ENCODE results near the gene RIMS1.
"Not testable (repeated sequence)": the region's sequence is repeated elsewhere in the genome, so short reads cannot be mapped to it uniquely, and the experiment has no call there.

The RIMS1 gene

GRCh38 chr6:72321788-72322187 is 435.4 kb downstream of the RIMS1 start:
- no peak overlapping the region for H3K4me3 ChIP-seq (ENCODE audit: insufficient read depth, low read length, poor library complexity, severe bottlenecking)
- H3K4me2 ChIP-seq (ENCODE audit: low read depth, low read length, poor library complexity, severe bottlenecking) = no peak overlapping the region
- H3K9me2 ChIP-seq (replicated peaks; ENCODE audit: insufficient read depth, low read length) = no peaks in the 10 kb centered on the region
- no peak overlapping the region for H3K9ac ChIP-seq (ENCODE audit: low read length)
- no peaks in the 10 kb centered on the region for H4K20me1 ChIP-seq (ENCODE audit: low read depth, low read length)
- no peaks in the 10 kb centered on the region for H3F3A ChIP-seq (ENCODE audit: insufficient read depth)
- H3K9me3 ChIP-seq (ENCODE audit: insufficient read depth, low read length) = no peaks in the 10 kb centered on the region
- H3K79me2 ChIP-seq (ENCODE audit: insufficient read depth, low read length) = no peaks in the 10 kb centered on the region
- no peak overlapping the region for H3K27ac ChIP-seq (ENCODE audit: low read depth, low read length)
- no peak overlapping the region for H2AFZ ChIP-seq (ENCODE audit: low read depth, low read length, severe bottlenecking)
- H3K27me3 ChIP-seq (ENCODE audit: low read length) = no peaks in the 10 kb centered on the region
- no peaks in the 10 kb centered on the region for H3K36me3 ChIP-seq (ENCODE audit: low read length)
- TF ChIP-seq CTCF (IDR thresholded peaks at IDR 0.05; ENCODE audit: insufficient read depth, low read length, poor library complexity, severe bottlenecking) (no peak), EZH2phosphoT487 (conservative IDR thresholded peaks at IDR 0.05; ENCODE audit: low read length) (no peak)

DNA sequence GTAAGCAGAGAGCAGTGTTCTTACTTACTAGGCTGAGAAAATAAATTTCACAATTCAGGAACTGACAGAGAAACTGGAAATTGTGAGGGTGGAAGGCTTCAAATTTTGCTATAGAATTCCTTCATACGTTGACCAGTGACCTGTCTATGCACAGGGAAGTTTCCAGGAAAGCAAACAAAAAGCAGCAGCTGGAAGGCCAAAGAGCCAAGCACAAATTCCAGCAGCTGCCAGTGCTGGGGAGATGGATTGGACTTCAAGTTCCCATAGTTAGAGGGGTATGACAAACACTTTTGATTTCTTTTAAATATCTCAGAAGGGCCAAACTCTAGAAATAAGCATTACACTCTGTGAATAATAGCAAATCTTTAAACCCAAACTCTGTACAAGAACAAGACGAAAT is 436.4 kb downstream of the RIMS1 start:
- Histone ChIP-seq H4K20me1 (ENCODE audit: low read depth, low read length) (no peaks in the 10 kb centered on the region), H3K9me2 (replicated peaks; ENCODE audit: insufficient read depth, low read length) (no peaks in the 10 kb centered on the region), H3K9me3 (ENCODE audit: insufficient read depth, low read length) (no peaks in the 10 kb centered on the region), H3K79me2 (ENCODE audit: insufficient read depth, low read length) (no peaks in the 10 kb centered on the region), H3K4me2 (ENCODE audit: low read depth, low read length, poor library complexity, severe bottlenecking) (no peak overlapping the region), H3K9ac (ENCODE audit: low read length) (no peak overlapping the region), H3K4me3 (ENCODE audit: insufficient read depth, low read length, poor library complexity, severe bottlenecking) (no peak overlapping the region), H3F3A (ENCODE audit: insufficient read depth) (no peaks in the 10 kb centered on the region), H3K27me3 (ENCODE audit: low read length) (no peaks in the 10 kb centered on the region), H2AFZ (ENCODE audit: low read depth, low read length, severe bottlenecking) (no peak overlapping the region), H3K36me3 (ENCODE audit: low read length) (no peaks in the 10 kb centered on the region), H3K27ac (ENCODE audit: low read depth, low read length) (no peak overlapping the region)
- TF ChIP-seq EZH2phosphoT487 (conservative IDR thresholded peaks at IDR 0.05; ENCODE audit: low read length) (no peak), CTCF (IDR thresholded peaks at IDR 0.05; ENCODE audit: insufficient read depth, low read length, poor library complexity, severe bottlenecking) (no peak)

GRCh38 chr6:72324591-72324990 is 438.2 kb downstream of the RIMS1 start:
- H3K4me3 ChIP-seq (ENCODE audit: insufficient read depth, low read length, poor library complexity, severe bottlenecking) = no peak overlapping the region
- no peak overlapping the region for H2AFZ ChIP-seq (ENCODE audit: low read depth, low read length, severe bottlenecking)
- no peaks in the 10 kb centered on the region for H4K20me1 ChIP-seq (ENCODE audit: low read depth, low read length)
- H3K79me2 ChIP-seq (ENCODE audit: insufficient read depth, low read length) = no peaks in the 10 kb centered on the region
- no peaks in the 10 kb centered on the region for H3K9me3 ChIP-seq (ENCODE audit: insufficient read depth, low read length)
- H3K36me3 ChIP-seq (ENCODE audit: low read length) = no peaks in the 10 kb centered on the region
- no peak for TF ChIP-seq CTCF (IDR thresholded peaks at IDR 0.05; ENCODE audit: insufficient read depth, low read length, poor library complexity, severe bottlenecking)
- no peak for TF ChIP-seq EZH2phosphoT487 (conservative IDR thresholded peaks at IDR 0.05; ENCODE audit: low read length)
- H3K9me2 ChIP-seq (replicated peaks; ENCODE audit: insufficient read depth, low read length) = no peaks in the 10 kb centered on the region
- no peaks in the 10 kb centered on the region for H3K27me3 ChIP-seq (ENCODE audit: low read length)
- no peak overlapping the region for H3K9ac ChIP-seq (ENCODE audit: low read length)
- H3F3A ChIP-seq (ENCODE audit: insufficient read depth) = no peaks in the 10 kb centered on the region
- no peak overlapping the region for H3K4me2 ChIP-seq (ENCODE audit: low read depth, low read length, poor library complexity, severe bottlenecking)
- no peak overlapping the region for H3K27ac ChIP-seq (ENCODE audit: low read depth, low read length)

DNA sequence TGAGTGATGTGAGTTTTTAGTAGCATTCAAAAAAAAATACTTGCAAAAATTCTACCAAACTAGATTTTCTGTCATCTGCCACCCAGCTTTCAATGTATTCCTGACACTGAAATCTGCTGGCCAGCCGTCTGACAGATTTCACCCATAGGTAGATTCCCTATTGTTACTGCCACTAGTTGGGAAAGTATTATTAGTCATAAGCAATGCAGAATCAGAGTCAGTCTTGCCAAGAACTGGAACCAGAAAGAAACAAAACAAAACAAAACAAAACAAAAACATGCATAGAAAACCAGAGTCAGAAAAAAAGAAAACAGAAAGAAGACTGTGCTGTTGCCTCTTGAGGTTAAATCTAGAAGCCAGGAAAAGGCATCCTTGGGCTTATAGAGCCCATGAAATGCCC is 442.4 kb downstream of the RIMS1 start:
- Histone ChIP-seq H3K9me3 (ENCODE audit: insufficient read depth, low read length) (no peaks in the 10 kb centered on the region), H2AFZ (ENCODE audit: low read depth, low read length, severe bottlenecking) (no peak overlapping the region), H3K9me2 (replicated peaks; ENCODE audit: insufficient read depth, low read length) (no peaks in the 10 kb centered on the region), H3K79me2 (ENCODE audit: insufficient read depth, low read length) (no peaks in the 10 kb centered on the region), H4K20me1 (ENCODE audit: low read depth, low read length) (no peaks in the 10 kb centered on the region), H3K4me2 (ENCODE audit: low read depth, low read length, poor library complexity, severe bottlenecking) (no peak overlapping the region), H3K4me3 (ENCODE audit: insufficient read depth, low read length, poor library complexity, severe bottlenecking) (no peak overlapping the region), H3K9ac (ENCODE audit: low read length) (no peak overlapping the region), H3F3A (ENCODE audit: insufficient read depth) (no peaks in the 10 kb centered on the region), H3K27ac (ENCODE audit: low read depth, low read length) (no peak overlapping the region), H3K27me3 (ENCODE audit: low read length) (no peaks in the 10 kb centered on the region), H3K36me3 (ENCODE audit: low read length) (no peaks in the 10 kb centered on the region)
- TF ChIP-seq CTCF (IDR thresholded peaks at IDR 0.05; ENCODE audit: insufficient read depth, low read length, poor library complexity, severe bottlenecking) (no peak), EZH2phosphoT487 (conservative IDR thresholded peaks at IDR 0.05; ENCODE audit: low read length) (no peak)

- not testable (repeated sequence) for H3K27ac ChIP-seq (ENCODE audit: low read depth, low read length); H4K20me1 ChIP-seq (ENCODE audit: low read depth, low read length); H3K36me3 ChIP-seq (ENCODE audit: low read length); H3K9me2 ChIP-seq (replicated peaks; ENCODE audit: insufficient read depth, low read length); H3K27me3 ChIP-seq (ENCODE audit: low read length); H2AFZ ChIP-seq (ENCODE audit: low read depth, low read length, severe bottlenecking); H3K4me2 ChIP-seq (ENCODE audit: low read depth, low read length, poor library complexity, severe bottlenecking); H3K9me3 ChIP-seq (ENCODE audit: insufficient read depth, low read length); H3F3A ChIP-seq (ENCODE audit: insufficient read depth); H3K4me3 ChIP-seq (ENCODE audit: insufficient read depth, low read length, poor library complexity, severe bottlenecking); H3K9ac ChIP-seq (ENCODE audit: low read length); H3K79me2 ChIP-seq (ENCODE audit: insufficient read depth, low read length)
Observed at GRCh38 chr6:72335203-72335602, 448.9 kb downstream of the RIMS1 start.

All from SU-DHL-6 (cell line).